Uterus (tissue), 4 donors: ENCODE measurements around the gene KLHL12. TPM values are rescaled to one million over a fixed set of nuclear protein-coding genes. Genes with fewer than 3 reads are reported as not detected.

Experiments
- DNase-seq, 2 donors: peaks; one replicate each; pipeline ENCODE4 v3.0.0-alpha.2; 2019 to 2020
- H3K27ac ChIP-seq, 2 donors: fragments of 200-600 bp; sonication (generic); 1 replicate in 1 of 2; 2 replicates in 1 of 2; pipeline ENCODE4 v1.5.1; 2016 to 2018
- H3K27me3 ChIP-seq, 2 donors: fragments of 200-600 bp; sonication (generic); one replicate each; pipeline ENCODE4 v1.5.1; 2018 to 2019; ENCODE audit warnings: control low read depth in 1 of 2
- H3K36me3 ChIP-seq, 2 donors: fragments of 200-600 bp; sonication (generic); one replicate each; pipeline ENCODE4 v1.5.1; 2019; ENCODE audit warnings: control low read depth in 1 of 2
- H3K4me1 ChIP-seq, 2 donors: fragments of 200-600 bp; sonication (generic); one replicate each; pipeline ENCODE4 v1.5.1; 2018 to 2019; ENCODE audit warnings: control low read depth in 1 of 2
- H3K4me3 ChIP-seq, 2 donors: fragments of 200-600 bp; sonication (generic); 1 replicate in 1 of 2; 2 replicates in 1 of 2; pipeline ENCODE4 v1.5.1; 2018 to 2019; ENCODE audit warnings: mild to moderate bottlenecking in 1 of 2
- H3K9me3 ChIP-seq, 2 donors: fragments of 200-600 bp; sonication (generic); one replicate each; pipeline ENCODE4 v1.5.1; 2019; ENCODE audit warnings: control low read depth in 1 of 2
- POLR2A ChIP-seq, 2 donors: fragments of 450-650 bp; IDR thresholded peaks; one replicate each; pipeline ENCODE4 v1.6.1; 2016; ENCODE audit warnings: antibody characterized with exemption in 2 of 2, mild to moderate bottlenecking in 1 of 2, moderate library complexity in 1 of 2
- intact Hi-C: fragments of 100-400 bp; cut with DNase I; formaldehyde crosslinking; loops from one replicate; pipeline ENCODE4 v1.15.1; 2023; ENCODE audit warnings: low total_unique reads
- total RNA-seq, 4 donors: library from RNA; depleted of rRNA in 3 of 4; stranded (reverse); fragments of >200 nt in 3 of 4; gene quantifications; one replicate each; pipeline versions ENCODE4 v1.1.0 to v1.2.4, GENCODE V29; 2014 to 2023
- TF ChIP-seq, protein P1 (sequence below), 4 experiments: fragments of 200-600 bp in 2 of 4; fragments of 450-650 bp in 2 of 4; sonication (generic) in 2 of 4; IDR thresholded peaks; one replicate each; pipeline ENCODE4 v1.5.1; 2016 to 2019; ENCODE audit warnings: antibody characterized with exemption in 4 of 4, mild to moderate bottlenecking in 2 of 4, moderate library complexity in 1 of 4
- donor health status: DM: yes; HTN: yes; CAD: no.

Gene KLHL12
- total RNA-seq, 4 donors from 2014 or later: 6.4 to 34.1 (median 20.4) TPM

DNA sequence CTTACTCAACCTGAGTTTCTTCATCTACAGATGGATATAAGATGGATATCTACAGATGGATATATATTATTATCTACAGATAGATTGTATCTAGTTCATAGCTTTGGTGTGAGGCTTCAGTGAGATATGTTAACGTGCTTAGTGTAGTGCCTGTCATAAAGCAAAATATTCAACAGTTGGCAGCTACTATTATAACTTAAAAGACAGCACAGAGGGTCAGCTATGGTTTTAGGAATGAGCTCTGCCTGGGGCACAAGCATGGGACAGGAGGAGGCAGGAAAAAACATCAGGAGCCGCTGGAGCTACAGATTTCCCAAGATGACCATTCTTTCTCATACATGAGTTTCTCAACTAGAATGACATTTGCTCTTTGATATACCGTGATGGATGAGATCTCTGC, 41.3 kb upstream of the KLHL12 start:
- intact Hi-C loops: no loop called here
- no peak for DNase-seq
- no peak for TF ChIP-seq POLR2A (IDR thresholded peaks at IDR 0.05)
- TF ChIP-seq, protein P1, sequence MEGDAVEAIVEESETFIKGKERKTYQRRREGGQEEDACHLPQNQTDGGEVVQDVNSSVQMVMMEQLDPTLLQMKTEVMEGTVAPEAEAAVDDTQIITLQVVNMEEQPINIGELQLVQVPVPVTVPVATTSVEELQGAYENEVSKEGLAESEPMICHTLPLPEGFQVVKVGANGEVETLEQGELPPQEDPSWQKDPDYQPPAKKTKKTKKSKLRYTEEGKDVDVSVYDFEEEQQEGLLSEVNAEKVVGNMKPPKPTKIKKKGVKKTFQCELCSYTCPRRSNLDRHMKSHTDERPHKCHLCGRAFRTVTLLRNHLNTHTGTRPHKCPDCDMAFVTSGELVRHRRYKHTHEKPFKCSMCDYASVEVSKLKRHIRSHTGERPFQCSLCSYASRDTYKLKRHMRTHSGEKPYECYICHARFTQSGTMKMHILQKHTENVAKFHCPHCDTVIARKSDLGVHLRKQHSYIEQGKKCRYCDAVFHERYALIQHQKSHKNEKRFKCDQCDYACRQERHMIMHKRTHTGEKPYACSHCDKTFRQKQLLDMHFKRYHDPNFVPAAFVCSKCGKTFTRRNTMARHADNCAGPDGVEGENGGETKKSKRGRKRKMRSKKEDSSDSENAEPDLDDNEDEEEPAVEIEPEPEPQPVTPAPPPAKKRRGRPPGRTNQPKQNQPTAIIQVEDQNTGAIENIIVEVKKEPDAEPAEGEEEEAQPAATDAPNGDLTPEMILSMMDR (IDR thresholded peaks at IDR 0.05): no peak
- Histone ChIP-seq H3K27ac (peak overlapping the region; percentile 94 to 95), H3K27me3 (no peaks in the 10 kb centered on the region), H3K9me3 (no peaks in the 10 kb centered on the region), H3K4me3 (peak overlapping the region in 1 of 2 donors; percentile 57), H3K4me1 (no peaks in the 10 kb centered on the region), H3K36me3 (no peaks in the 10 kb centered on the region)

DNA sequence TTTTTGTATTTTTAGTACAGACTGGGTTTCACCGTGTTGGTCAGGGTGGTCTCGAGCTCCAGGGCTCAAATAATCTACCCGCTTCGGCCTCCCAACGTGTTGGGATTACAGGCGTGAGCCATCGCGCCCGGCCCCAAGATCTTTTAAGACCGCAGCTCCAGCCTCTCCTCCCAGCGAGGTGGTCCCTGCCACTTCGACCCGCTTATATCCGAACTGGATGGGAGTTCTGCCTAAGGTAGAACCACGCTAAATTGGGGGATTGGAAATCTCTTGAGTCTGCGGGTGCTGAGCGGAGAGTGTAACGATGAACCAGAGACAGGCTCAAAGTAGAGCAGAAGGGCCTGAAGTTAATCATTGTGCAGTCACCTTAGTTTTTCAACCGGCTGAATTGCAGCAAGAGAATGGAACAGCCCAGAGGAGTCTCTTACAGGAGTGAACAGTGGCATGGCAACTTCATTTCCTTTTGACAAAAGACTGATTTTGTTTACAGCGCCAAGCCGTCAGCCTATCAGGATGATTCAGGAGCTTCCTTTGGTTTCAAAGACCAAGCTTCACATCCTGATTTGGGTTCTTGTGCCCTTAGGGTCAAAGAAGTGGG, 40.7 kb upstream of the KLHL12 start:
- H3K36me3 ChIP-seq: no peaks in the 10 kb centered on the region
- no peaks in the 10 kb centered on the region for H3K27me3 ChIP-seq
- no peaks in the 10 kb centered on the region for H3K9me3 ChIP-seq
- DNase-seq: no peak
- no peaks in the 10 kb centered on the region for H3K4me1 ChIP-seq
- H3K27ac ChIP-seq: peak overlapping the region; percentile 94 to 95
- no peak for TF ChIP-seq POLR2A (IDR thresholded peaks at IDR 0.05)
- TF ChIP-seq, protein P1 (IDR thresholded peaks at IDR 0.05): no peak
- intact Hi-C loops: no loop called here
- peak overlapping the region; percentile 57 to 100 for H3K4me3 ChIP-seq

DNA sequence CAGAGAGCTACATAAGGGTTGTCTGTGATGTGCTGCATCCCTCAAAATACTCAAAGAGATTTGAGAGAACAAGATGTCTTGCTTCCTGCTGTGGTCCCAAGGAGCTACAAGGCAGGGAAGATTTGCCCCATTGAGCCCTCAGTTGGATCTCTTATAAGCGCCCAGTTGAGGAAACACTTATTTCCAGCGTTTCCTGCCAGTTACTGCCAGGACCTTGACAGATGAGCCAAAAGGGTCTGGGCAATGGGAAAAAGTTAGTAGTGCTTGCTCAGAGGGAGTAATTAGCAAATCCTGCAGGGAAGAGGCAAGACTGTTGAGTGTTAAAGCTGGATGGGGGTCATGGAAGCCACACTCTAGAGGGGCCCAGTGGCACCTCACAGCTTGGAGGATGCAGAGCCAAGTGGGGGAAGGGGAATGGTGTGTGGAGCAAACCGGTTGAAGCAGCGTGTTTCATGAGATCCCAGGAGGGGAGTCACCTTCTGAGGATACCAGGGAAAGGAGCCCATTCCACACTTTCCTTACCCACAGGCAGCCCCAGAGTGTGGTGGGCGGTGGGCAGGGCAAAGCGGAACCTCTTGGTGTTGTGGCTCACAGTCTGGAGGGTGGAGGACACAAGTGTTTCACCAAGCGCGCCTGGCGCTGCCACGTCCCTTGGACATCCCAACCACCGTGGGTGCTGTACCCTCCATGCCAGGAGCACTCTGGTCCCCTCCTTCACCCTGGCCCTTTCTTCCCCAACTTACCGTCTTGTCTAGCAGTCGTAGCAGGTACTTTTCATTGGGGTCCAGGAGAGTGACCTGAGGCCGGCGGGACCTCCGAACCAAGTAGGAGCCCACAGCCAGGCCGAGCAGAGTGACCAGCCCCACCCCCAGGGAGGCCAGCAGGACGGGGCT, 39.2 kb upstream of the KLHL12 start:
- TF ChIP-seq, protein P1 (IDR thresholded peaks at IDR 0.05): no peak
- TF ChIP-seq POLR2A (IDR thresholded peaks at IDR 0.05): no peak
- no peak for DNase-seq
- Histone ChIP-seq H3K27me3 (no peaks in the 10 kb centered on the region), H3K9me3 (no peaks in the 10 kb centered on the region), H3K4me3 (peak overlapping the region; percentile 57 to 100), H3K4me1 (no peaks in the 10 kb centered on the region), H3K36me3 (no peaks in the 10 kb centered on the region), H3K27ac (peak overlapping the region; percentile 94 to 95)
- intact Hi-C loops: no loop called here

DNA sequence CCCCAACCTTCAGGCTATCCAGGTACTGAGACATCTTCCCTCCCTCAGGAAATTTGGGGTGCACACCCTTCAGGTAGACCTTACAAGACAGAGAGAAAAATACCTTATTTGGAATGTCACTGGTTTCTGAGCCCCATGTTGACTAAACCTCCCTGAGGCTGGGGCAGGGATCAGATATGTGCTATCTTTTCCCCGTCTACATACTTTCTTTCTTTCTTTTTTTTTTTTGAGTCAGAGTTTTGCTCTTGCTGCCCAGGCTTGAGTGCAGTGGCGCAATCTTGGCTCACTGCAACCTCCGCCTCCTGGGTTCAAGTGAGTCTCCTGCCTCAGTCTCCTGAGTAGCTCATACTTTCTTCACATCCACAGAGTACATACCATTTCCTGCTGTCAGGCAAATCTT, 38.4 kb upstream of the KLHL12 start:
- Histone ChIP-seq H3K4me3 (no peak overlapping the region), H3K4me1 (no peaks in the 10 kb centered on the region), H3K36me3 (no peaks in the 10 kb centered on the region), H3K27ac (no peak overlapping the region), H3K9me3 (no peaks in the 10 kb centered on the region), H3K27me3 (no peaks in the 10 kb centered on the region)
- TF ChIP-seq, protein P1 (IDR thresholded peaks at IDR 0.05): no peak
- TF ChIP-seq POLR2A (IDR thresholded peaks at IDR 0.05): no peak
- intact Hi-C loops: no loop called here
- no peak for DNase-seq

DNA sequence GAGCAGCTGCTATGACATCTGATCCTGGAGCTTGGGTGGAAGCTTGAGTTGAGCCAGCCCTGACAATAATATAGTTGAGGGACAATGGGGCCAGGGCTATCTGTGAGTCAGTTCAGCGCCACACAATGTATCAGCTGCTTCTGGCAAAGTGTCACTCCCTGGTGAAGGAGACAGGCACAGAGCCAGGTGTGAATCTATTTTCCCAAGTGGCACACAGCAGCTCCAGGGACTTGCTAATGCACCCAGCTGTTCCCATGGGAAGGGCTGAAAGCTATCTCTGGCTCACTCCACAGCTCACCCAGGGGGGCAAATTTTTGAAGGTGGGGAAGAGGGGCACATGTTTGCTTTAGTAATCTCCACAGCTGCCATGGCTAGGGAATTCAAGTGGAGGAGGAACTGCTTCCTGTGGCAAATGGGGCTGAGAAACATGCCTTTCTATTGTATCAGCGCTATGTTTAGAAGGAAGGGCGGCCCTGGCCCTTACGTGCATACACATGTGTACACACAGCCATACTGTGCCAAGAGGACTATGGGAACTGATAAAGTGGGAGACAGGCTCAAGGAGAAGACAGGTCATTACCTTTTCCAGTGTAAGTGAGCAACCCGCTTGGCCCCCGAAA, 37.9 kb upstream of the KLHL12 start:
- no peaks in the 10 kb centered on the region for H3K36me3 ChIP-seq
- no peak for DNase-seq
- no peak overlapping the region for H3K27ac ChIP-seq
- intact Hi-C loops: no loop called here
- no peaks in the 10 kb centered on the region for H3K27me3 ChIP-seq
- no peak for TF ChIP-seq POLR2A (IDR thresholded peaks at IDR 0.05)
- TF ChIP-seq, protein P1 (IDR thresholded peaks at IDR 0.05): no peak
- no peak overlapping the region for H3K4me3 ChIP-seq
- no peaks in the 10 kb centered on the region for H3K4me1 ChIP-seq
- no peaks in the 10 kb centered on the region for H3K9me3 ChIP-seq
